Measurements from ENCODE around the gene CLIC4. TPM values are rescaled to one million over a fixed set of nuclear protein-coding genes. Genes with fewer than 3 reads are reported as not detected.
"Not testable (repeated sequence)": the region's sequence is repeated elsewhere in the genome, so short reads cannot be mapped to it uniquely, and the experiment has no call there.

Gene CLIC4
- total and polyA plus RNA-seq, 2 of the 8 experiments (the other 6 are each of a cell fraction or from before 2014, with no cell fraction given): 77.5 to 293 TPM

DNA sequence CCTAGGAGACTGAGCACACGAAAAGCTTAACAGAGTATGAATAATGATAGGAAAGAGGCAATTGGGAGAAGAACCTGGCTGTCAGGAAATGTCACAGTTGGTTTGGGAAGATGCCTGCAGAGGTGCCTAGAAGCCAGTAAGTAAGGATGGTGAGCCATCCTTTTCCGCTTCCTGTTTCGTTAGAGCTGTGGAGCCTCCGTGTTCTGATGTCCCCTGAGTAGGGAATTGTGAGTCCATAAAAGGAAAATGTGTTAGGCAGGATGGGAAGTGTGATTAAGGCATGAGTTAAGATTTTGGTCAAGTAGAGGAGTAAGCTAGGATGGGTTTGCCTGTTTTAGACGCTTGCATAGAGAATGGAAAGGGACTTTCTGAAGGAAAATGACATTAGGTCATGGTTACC lies 9.0 kb downstream of the CLIC4 start (continued):
- TF ChIP-seq YY1 (IDR thresholded peaks at IDR 0.05; ENCODE audit: low read depth, low read length) (no peak), CBX8 (IDR thresholded peaks at IDR 0.05; ENCODE audit: borderline replicate concordance, low read depth, low read length) (no peak), EZH2 (IDR thresholded peaks at IDR 0.05; ENCODE audit: low read depth, low read length, severe bottlenecking) (no peak), JUN (IDR thresholded peaks at IDR 0.05; ENCODE audit: low read depth, low read length) (no peak), HDAC2 (IDR thresholded peaks at IDR 0.05; ENCODE audit: borderline replicate concordance in 1 of 2, low read depth in 2 of 2, low read length in 2 of 2) (no peak), KDM1A (IDR thresholded peaks at IDR 0.05; ENCODE audit: borderline replicate concordance, low read length) (no peak)

DNA sequence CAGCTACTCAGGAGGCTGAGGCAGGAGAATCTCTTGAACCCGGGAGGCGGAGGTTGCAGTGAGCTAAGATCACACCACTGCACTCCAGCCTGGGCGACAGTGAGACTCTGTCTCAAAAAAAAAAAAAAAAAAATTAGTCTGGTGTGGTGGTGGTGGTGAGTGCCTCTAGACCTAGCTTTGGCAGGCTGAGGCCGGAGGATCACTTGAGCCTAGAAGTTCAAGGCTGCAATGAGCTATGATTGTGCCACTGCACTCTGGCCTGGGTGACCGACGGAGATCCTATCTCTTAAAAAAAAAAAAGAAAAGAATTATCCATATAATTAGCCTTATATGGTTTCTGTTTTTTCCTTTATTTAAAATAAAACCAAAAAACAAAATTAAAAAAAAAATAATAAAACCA lies 10.1 kb downstream of the CLIC4 start:
- CTCF ChIA-PET (ENCODE audit: partially characterized antibody): interaction anchor here (0.7 to 3.0 kb wide), 5 partner anchors 67 to 86 kb away, joined by 4 to 17 read pairs (median 5); no protein-coding TSS in a partner anchor
- H3K14ac ChIP-seq (ENCODE audit: insufficient read length); H4K91ac ChIP-seq (replicated peaks; ENCODE audit: insufficient read length, low read length); H3K56ac ChIP-seq (replicated peaks; ENCODE audit: insufficient read length, low read depth, low read length); H2BK20ac ChIP-seq (ENCODE audit: low read length); H2BK12ac ChIP-seq (ENCODE audit: low read depth, low read length); H3K4ac ChIP-seq (replicated peaks; ENCODE audit: insufficient read length, low read depth, low read length); H3K23ac ChIP-seq (ENCODE audit: insufficient read length); H3K27me3 ChIP-seq (replicated peaks in 1 of 4; ENCODE audit: control insufficient read depth in 3 of 4, extremely low read depth in 1 of 4, insufficient read depth in 3 of 4, low read length in 3 of 4); H3K4me1 ChIP-seq (replicated peaks in 1 of 4; ENCODE audit: control insufficient read depth in 3 of 4, insufficient read depth in 4 of 4, low read length in 3 of 4); H3K79me1 ChIP-seq (ENCODE audit: low read depth, low read length); H3K4me2 ChIP-seq (ENCODE audit: insufficient read depth in 1 of 2, low read depth in 2 of 2, low read length in 2 of 2); FAIRE-seq; H3K23me2 ChIP-seq (ENCODE audit: low read depth, low read length); H3K36me3 ChIP-seq (ENCODE audit: control insufficient read depth in 2 of 4, insufficient read depth in 4 of 4, low read length in 3 of 4); H4K5ac ChIP-seq (ENCODE audit: insufficient read length, low read depth, low read length); H2AK5ac ChIP-seq (ENCODE audit: low read depth, low read length); H3K27ac ChIP-seq (ENCODE audit: low read depth, low read length); H3K9ac ChIP-seq (replicated peaks in 1 of 4; ENCODE audit: extremely low read depth in 1 of 4, low read depth in 3 of 4, low read length in 3 of 4); H3K4me3 ChIP-seq (ENCODE audit: extremely low read depth in 1 of 4, insufficient read depth in 2 of 4, low read depth in 3 of 4, low read length in 4 of 4); H2BK120ac ChIP-seq (replicated peaks; ENCODE audit: low read depth, low read length); H3K18ac ChIP-seq (ENCODE audit: extremely low read depth, low read length); H2AFZ ChIP-seq (ENCODE audit: low read length); H2BK15ac ChIP-seq (ENCODE audit: low read length); H3K9me3 ChIP-seq (ENCODE audit: insufficient read depth in 2 of 2, low read depth in 1 of 2, low read length in 1 of 2); H4K8ac ChIP-seq (ENCODE audit: extremely low read depth, insufficient read depth, low read length); H2BK5ac ChIP-seq (ENCODE audit: low read depth, low read length): not testable (repeated sequence)
- 98% methylated on average over 5 of the region's 6 CpGs; no CpG with 5 or more reads in 1 of the 2 experiments for WGBS, 2 experiments (ENCODE audit: extremely low coverage in 1 of 2, insufficient coverage in 1 of 2, insufficient read length in 1 of 2, insufficient replicate concordance in 2 of 2, low coverage in 1 of 2, low lambda C conversion rate in 2 of 2, missing lambda C conversion rate in 1 of 2)
- DNase-seq (ENCODE audit: low read depth in 1 of 2, low spot score in 2 of 2): peak in 1 of 2 experiments; percentile 27
- Histone ChIP-seq H4K20me1 (replicated peaks in 1 of 2; ENCODE audit: control insufficient read depth in 1 of 2, insufficient read depth in 2 of 2, low read length in 2 of 2) (peaks cover 23 to 30% of the 10 kb centered on the region in 2 experiments), H3K79me2 (ENCODE audit: control insufficient read depth in 1 of 2, insufficient read depth in 2 of 2, low read length in 2 of 2) (peaks cover 41 to 97% of the 10 kb centered on the region in 2 experiments)
- POLR2A ChIA-PET (ENCODE audit: partially characterized antibody): interaction anchor here (0.6 to 3.6 kb wide), 7 partner anchors 8 to 92 kb away, joined by 3 to 35 read pairs (median 4); partner anchors contain the start of gene CLIC4
